Stimulated activated CD4-positive, alpha-beta T cell treated with anti-CD3 and anti-CD28 coated beads, Interleukin-2, amount 100 ng/mL, for 4 hours (primary cell): ENCODE measurements around the gene CASP10.
A peak's percentile ranks its signal among the peaks of the same experiment; 100 is the strongest.
"Not testable (repeated sequence)": the region's sequence is repeated elsewhere in the genome, so short reads cannot be mapped to it uniquely, and the experiment has no call there.

ENCODE experiments used
- DNase-seq: peaks from one replicate; pipeline ENCODE4 v3.0.0-alpha.2; 2020; ENCODE audit warnings: low read depth

Gene CASP10

GRCh38 chr2:201233192-201233811, 50.4 kb downstream of the CASP10 start:
- DNase-seq = peak; percentile 82

GRCh38 chr2:201233812-201234662, 51.1 kb downstream of the CASP10 start:
- DNase-seq = no peak

- no peak for DNase-seq
Observed at GRCh38 chr2:201234663-201235135, 51.8 kb downstream of the CASP10 start.

GRCh38 chr2:201235860-201236811, 53.2 kb downstream of the CASP10 start:
- peak; percentile 33 for DNase-seq

- no peak for DNase-seq
Observed at GRCh38 chr2:201237486-201238123, 54.7 kb downstream of the CASP10 start.

- DNase-seq = not testable (repeated sequence)
Observed at GRCh38 chr2:201239167-201239935, 56.4 kb downstream of the CASP10 start.

- DNase-seq = no peak
Observed at GRCh38 chr2:201242571-201243277, 59.8 kb downstream of the CASP10 start.

- no peak for DNase-seq
Observed at GRCh38 chr2:201244829-201245228, 61.9 kb downstream of the CASP10 start.

- DNase-seq = no peak
Observed at GRCh38 chr2:201246280-201246679, 63.3 kb downstream of the CASP10 start.

- no peak for DNase-seq
Observed at GRCh38 chr2:201248288-201248844, 65.4 kb downstream of the CASP10 start.

- no peak for DNase-seq
Observed at GRCh38 chr2:201249889-201250288, 66.9 kb downstream of the CASP10 start.

GRCh38 chr2:201250741-201251140, 67.8 kb downstream of the CASP10 start:
- no peak for DNase-seq

GRCh38 chr2:201254081-201254730, 71.3 kb downstream of the CASP10 start:
- DNase-seq = no peak

GRCh38 chr2:201255408-201256033, 72.6 kb downstream of the CASP10 start:
- no peak for DNase-seq

- no peak for DNase-seq
Observed at GRCh38 chr2:201256082-201256481, 73.1 kb downstream of the CASP10 start.

GRCh38 chr2:201257381-201257955, 74.5 kb downstream of the CASP10 start:
- DNase-seq = peak; percentile 19

- peak; percentile 77 for DNase-seq
Observed at GRCh38 chr2:201257956-201258665, 75.2 kb downstream of the CASP10 start.
